Heart left ventricle (tissue), 16 donors: ENCODE results near the gene HHATL. TPM values are rescaled to one million over a fixed set of nuclear protein-coding genes. Genes with fewer than 3 reads are reported as not detected.

Experiments used
- ATAC-seq, 4 donors: fragments of 200-7000 bp; cut with Tn5 transposase; one replicate each; pipeline ENCODE4 v1.9.1; 2020 to 2022; ENCODE audit warnings: moderate library complexity in 4 of 4, mild to moderate bottlenecking in 3 of 4, moderate number of reproducible peaks in 1 of 4
- DNase-seq, 5 donors: peaks; one replicate each; pipeline ENCODE4 v3.0.0-alpha.2; 2020
- H3K27ac ChIP-seq, 12 donors: fragments of 200-600 bp; sonication (generic) in 4 of 12; one replicate each; pipeline versions ENCODE4 v1.5.0 to v1.8.0; 2016 to 2022; ENCODE audit warnings: mild to moderate bottlenecking in 2 of 12
- H3K27me3 ChIP-seq, 9 donors: fragments of 200-600 bp; sonication (generic) in 2 of 9; one replicate each; pipeline versions ENCODE4 v1.5.1 to v1.8.0; 2016 to 2022; ENCODE audit warnings: mild to moderate bottlenecking in 3 of 9
- H3K36me3 ChIP-seq, 9 donors: fragments of 200-600 bp; sonication (generic) in 2 of 9; one replicate each; pipeline versions ENCODE4 v1.5.0 to v1.8.0; 2018 to 2022; ENCODE audit warnings: mild to moderate bottlenecking in 2 of 9
- H3K4me1 ChIP-seq, 12 donors: fragments of 200-600 bp; sonication (generic) in 4 of 12; one replicate each; pipeline versions ENCODE4 v1.5.0 to v1.8.0; 2016 to 2022; ENCODE audit warnings: mild to moderate bottlenecking in 3 of 12
- H3K4me3 ChIP-seq, 12 donors: fragments of 200-600 bp; sonication (generic) in 4 of 12; one replicate each; pipeline versions ENCODE4 v1.5.0 to v1.8.0; 2017 to 2022; ENCODE audit warnings: mild to moderate bottlenecking in 9 of 12, moderate library complexity in 4 of 12
- H3K9me3 ChIP-seq, 12 donors: fragments of 200-600 bp; sonication (generic) in 4 of 12; one replicate each; pipeline versions ENCODE4 v1.5.0 to v1.8.0; 2016 to 2022; ENCODE audit warnings: mild to moderate bottlenecking in 1 of 12
- POLR2A ChIP-seq, 2 donors: fragments of 450-650 bp; IDR thresholded peaks; one replicate each; pipeline ENCODE4 v1.6.1; 2017; ENCODE audit warnings: antibody characterized with exemption in 2 of 2, mild to moderate bottlenecking in 2 of 2, moderate library complexity in 2 of 2
- WGBS, 4 donors: extraction: QIAGEN DNeasy Blood & Tissue Kit in 2 of 4; methylation state at CpG; one replicate each; pipeline versions ENCODE4 v1.1.5 to v1.1.7; 2013 to 2018; 5-methylcytosine and 5-hydroxymethylcytosine counted together
- intact Hi-C, 10 donors: fragments of 100-400 bp; cut with DNase I; formaldehyde crosslinking; loops; one replicate each; pipeline versions ENCODE4 v1.11.1 to v1.14.2; 2022
- polyA plus RNA-seq, 2 donors: library from polyadenylated mRNA; stranded (reverse); fragments of 200-250 nt; gene quantifications; one replicate each; pipeline ENCODE4 v1.2.3, GENCODE V29; 2013
- total RNA-seq, 9 donors: library from RNA; depleted of rRNA in 2 of 9; stranded (reverse); fragments of >200 nt in 2 of 9; fragmentation: NEBNext Ultra II Directional in 3 of 9; extraction: Animal tissue kit (Norgen Biotek cat#: 25700) in 3 of 9; gene quantifications; one replicate each; pipeline versions ENCODE4 v1.1.0 to v1.2.4, GENCODE V29; 2016 to 2023
- TF ChIP-seq, protein P1 (sequence below), 12 donors: fragments of 200-600 bp; sonication (generic) in 4 of 12; IDR thresholded peaks; one replicate each; pipeline versions ENCODE4 v1.5.0 to v1.8.0; 2018 to 2022; ENCODE audit warnings: antibody characterized with exemption in 12 of 12, mild to moderate bottlenecking in 5 of 12
- donor health status: ischemic (EF 13 %, LVEDD 7.1; RV severe dilation, severe dysfunction).
- donor health status: healthy with polysubstance abuse.
- donor health status: DM: no; HTN: yes; CAD: no.
- donor health status: DM: no; HTN: no; CAD: no.
- donor health status: ischemic (EF 25% LVEDD 6.9; RV normal size, moderate dysfunction).
- donor health status: ischemic (EF 25% LVEDD 5.7; RV mildly dilated, moderate dysfunction).
- donor health status: healthy.
- donor health status: DM: yes; HTN: yes; CAD: no.
- donor health status: ischemic (EF 35%, LVEDD 5.7; RV mildly dilated, moderate dysfunction).
- donor health status: nonischemic (EF 11% LVEDD 7.7; RV severe dilation, severe dysfunction).
- donor health status: DM: yes; HTN: yes; CAD: no.
- donor health status: PGD.
- donor health status: ischemic (EF 29% LVEDD 5.4; RV normal size, mild dysfunction).
- donor health status: nonischemic (EF 23%, LVEDD 6.1; RV moderate dilation, normal function).

The HHATL gene
- total and polyA plus RNA-seq, 11 donors = 188 to 1,023 (median 538) TPM

- H3K36me3 ChIP-seq = no peaks in the 10 kb centered on the region
- peaks cover 0 to 6% (median 0%) of the 10 kb centered on the region in 9 donors for H3K27me3 ChIP-seq
- WGBS, 4 donors = 80 to 87% (median 83%) methylated on average over 10 of the region's 10 CpGs
- ATAC-seq (no peak), DNase-seq (peak in 1 of 5 donors; percentile 10)
- intact Hi-C loops = no loop called here
- TF ChIP-seq, protein P1, sequence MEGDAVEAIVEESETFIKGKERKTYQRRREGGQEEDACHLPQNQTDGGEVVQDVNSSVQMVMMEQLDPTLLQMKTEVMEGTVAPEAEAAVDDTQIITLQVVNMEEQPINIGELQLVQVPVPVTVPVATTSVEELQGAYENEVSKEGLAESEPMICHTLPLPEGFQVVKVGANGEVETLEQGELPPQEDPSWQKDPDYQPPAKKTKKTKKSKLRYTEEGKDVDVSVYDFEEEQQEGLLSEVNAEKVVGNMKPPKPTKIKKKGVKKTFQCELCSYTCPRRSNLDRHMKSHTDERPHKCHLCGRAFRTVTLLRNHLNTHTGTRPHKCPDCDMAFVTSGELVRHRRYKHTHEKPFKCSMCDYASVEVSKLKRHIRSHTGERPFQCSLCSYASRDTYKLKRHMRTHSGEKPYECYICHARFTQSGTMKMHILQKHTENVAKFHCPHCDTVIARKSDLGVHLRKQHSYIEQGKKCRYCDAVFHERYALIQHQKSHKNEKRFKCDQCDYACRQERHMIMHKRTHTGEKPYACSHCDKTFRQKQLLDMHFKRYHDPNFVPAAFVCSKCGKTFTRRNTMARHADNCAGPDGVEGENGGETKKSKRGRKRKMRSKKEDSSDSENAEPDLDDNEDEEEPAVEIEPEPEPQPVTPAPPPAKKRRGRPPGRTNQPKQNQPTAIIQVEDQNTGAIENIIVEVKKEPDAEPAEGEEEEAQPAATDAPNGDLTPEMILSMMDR (IDR thresholded peaks at IDR 0.05) = no peak
- no peak for TF ChIP-seq POLR2A (IDR thresholded peaks at IDR 0.05)
- H3K4me1 ChIP-seq = peaks cover 0 to 25% (median 8%) of the 10 kb centered on the region in 12 donors
- H3K9me3 ChIP-seq = peaks cover 0 to 17% (median 0%) of the 10 kb centered on the region in 12 donors
- no peak overlapping the region for H3K4me3 ChIP-seq
- H3K27ac ChIP-seq = peak overlapping the region in 1 of 12 donors; percentile 87
Observed at GRCh38 chr3:42681361-42682038, 21.1 kb downstream of the HHATL start.

DNA sequence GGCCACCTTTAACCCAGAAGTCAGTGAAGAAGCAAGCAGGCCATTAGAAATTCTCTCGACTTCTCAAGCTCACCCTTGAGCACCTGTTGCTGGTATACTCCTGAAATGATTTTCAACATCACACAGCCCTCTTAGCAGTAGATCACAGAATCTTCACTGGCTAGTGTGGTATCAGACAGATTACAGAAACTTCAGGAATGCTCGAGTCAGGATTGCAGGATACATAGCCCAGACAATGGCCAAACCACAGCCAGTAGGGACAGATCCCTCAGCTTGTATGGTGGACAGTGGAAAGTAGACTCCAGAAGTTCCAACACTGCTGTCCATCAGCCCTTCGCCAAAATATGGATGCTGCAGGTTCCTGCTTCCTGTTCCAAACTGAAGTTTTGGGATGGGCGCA is 21.8 kb downstream of the HHATL start:
- intact Hi-C loops = no loop called here
- Histone ChIP-seq H3K27me3 (peaks cover 0 to under 1% (median 0%) of the 10 kb centered on the region in 9 donors), H3K4me1 (peaks cover 0 to 25% (median 8%) of the 10 kb centered on the region in 12 donors), H3K4me3 (no peak overlapping the region), H3K27ac (no peak overlapping the region), H3K36me3 (no peaks in the 10 kb centered on the region), H3K9me3 (peaks cover 0 to 24% (median 0%) of the 10 kb centered on the region in 12 donors)
- TF ChIP-seq, protein P1 (IDR thresholded peaks at IDR 0.05) = no peak
- no peak for TF ChIP-seq POLR2A (IDR thresholded peaks at IDR 0.05)
- ATAC-seq (no peak), DNase-seq (no peak)
- WGBS, 4 donors = 73 to 88% (median 78%) methylated on average over 4 of the region's 4 CpGs

- WGBS, 4 donors = 82 to 95% (median 83%) methylated on average over 1 of the region's 1 CpG
- ATAC-seq = no peak
Observed at GRCh38 chr3:42680271-42680670, 22.3 kb downstream of the HHATL start.

GRCh38 chr3:42678447-42678846 is 24.2 kb downstream of the HHATL start:
- H3K27me3 ChIP-seq = no peaks in the 10 kb centered on the region
- WGBS, 4 donors = 68 to 78% (median 74%) methylated on average over 2 of the region's 2 CpGs
- ATAC-seq (no peak), DNase-seq (peak in 1 of 5 donors; percentile 37)
- H3K9me3 ChIP-seq = peaks cover 0 to 26% (median 0%) of the 10 kb centered on the region in 12 donors
- peaks cover 0 to 9% (median 0%) of the 10 kb centered on the region in 12 donors for H3K4me1 ChIP-seq
- intact Hi-C loops = no loop called here
- H3K36me3 ChIP-seq = no peaks in the 10 kb centered on the region
- no peak overlapping the region for H3K27ac ChIP-seq
- no peak overlapping the region for H3K4me3 ChIP-seq
- TF ChIP-seq POLR2A (IDR thresholded peaks at IDR 0.05) = no peak
- TF ChIP-seq, protein P1 (IDR thresholded peaks at IDR 0.05) = no peak

More at GRCh38 chr3:42680271-42680670, 22.3 kb downstream of the HHATL start:
- no peaks in the 10 kb centered on the region for H3K27me3 ChIP-seq
- H3K4me1 ChIP-seq = peaks cover 0 to 24% (median 5%) of the 10 kb centered on the region in 12 donors
- intact Hi-C loops = no loop called here
- H3K27ac ChIP-seq = no peak overlapping the region
- TF ChIP-seq, protein P1 (IDR thresholded peaks at IDR 0.05) = no peak
- TF ChIP-seq POLR2A (IDR thresholded peaks at IDR 0.05) = no peak
- no peaks in the 10 kb centered on the region for H3K36me3 ChIP-seq
- H3K4me3 ChIP-seq = no peak overlapping the region
- DNase-seq = no peak
- H3K9me3 ChIP-seq = peaks cover 0 to 26% (median 0%) of the 10 kb centered on the region in 12 donors
